ENCODE measurements around the gene TENM4.

GRCh38 chr11:78920329-78920728 lies 520.5 kb downstream of the TENM4 start:
- TF ChIP-seq SIN3A (IDR thresholded peaks at IDR 0.05; ENCODE audit: borderline replicate concordance, insufficient read depth, low read depth, low read length), result no peak
- TF ChIP-seq REST (IDR thresholded peaks at IDR 0.05; ENCODE audit: insufficient read depth in 1 of 2, low read depth in 2 of 2, low read length in 1 of 2), result no peak
